Activated T-helper 2 cell treated with anti-CD3 and anti-CD28 coated beads, Interferon-gamma antibody, Interleukin-2, Interleukin-4, amounts not matched to agents 10 μg/mL and 5 μg/mL and 100 μg/mL, durations not matched to agents 14 hours and 24 hours and 36 hours (primary cell): ENCODE results near the gene MPP3. TPM values are rescaled to one million over a fixed set of nuclear protein-coding genes. Genes with fewer than 3 reads are reported as not detected.
"Not testable (repeated sequence)": the region's sequence is repeated elsewhere in the genome, so short reads cannot be mapped to it uniquely, and the experiment has no call there.

Source experiments
- DNase-seq: peaks from one replicate; pipeline ENCODE4 v3.0.0; 2021; ENCODE audit warnings: low spot score
- H3K27ac Mint-ChIP-seq: one replicate; pipeline ENCODE4 v1.8.0; 2021; ENCODE audit warnings: mixed read lengths
- H3K27me3 Mint-ChIP-seq: one replicate; pipeline ENCODE4 v1.8.0; 2021; ENCODE audit warnings: low read depth, mixed read lengths
- H3K36me3 Mint-ChIP-seq: one replicate; pipeline ENCODE4 v1.8.0; 2021; ENCODE audit warnings: low read depth, mixed read lengths
- H3K4me1 Mint-ChIP-seq: one replicate; pipeline ENCODE4 v1.8.0; 2021; ENCODE audit warnings: low read depth, mixed read lengths
- H3K4me3 Mint-ChIP-seq: one replicate; pipeline ENCODE4 v1.8.0; 2021; ENCODE audit warnings: low read depth, mild to moderate bottlenecking, moderate library complexity, mixed read lengths
- H3K9me3 Mint-ChIP-seq: one replicate; pipeline ENCODE4 v1.8.0; 2021; ENCODE audit warnings: mixed read lengths
- intact Hi-C: fragments of 100-400 bp; cut with micrococcal nuclease; formaldehyde crosslinking; loops from one replicate; pipeline ENCODE4 v1.15.1; 2023
- total RNA-seq: library from RNA; stranded (reverse); gene quantifications from 2 replicates; pipeline ENCODE4 v1.2.3, GENCODE V29; 2022

The MPP3 gene
- total RNA-seq, 1 donor from 2014 or later = 0.14 TPM

DNA sequence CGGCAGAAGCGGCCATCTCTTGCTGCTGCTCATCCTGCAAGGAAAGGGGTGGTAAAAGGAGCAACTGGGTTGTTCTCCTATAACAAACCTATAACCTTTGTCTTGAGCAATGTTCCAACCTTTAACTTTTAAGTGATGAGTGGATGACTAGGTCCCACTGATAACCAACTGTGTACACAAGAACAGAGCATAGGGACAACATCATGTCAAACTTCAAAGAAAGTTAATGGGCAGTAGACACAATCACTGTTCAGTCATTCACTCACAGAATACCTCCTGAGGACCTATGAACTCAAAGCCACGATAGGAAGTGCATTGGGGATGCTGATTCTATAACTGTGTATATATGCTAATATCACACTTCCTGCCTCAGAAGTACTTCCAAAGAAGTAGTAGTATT is 31.1 kb downstream of the MPP3 start:
- no peak overlapping the region for H3K4me3 Mint-ChIP-seq
- H3K9me3 Mint-ChIP-seq = no peaks in the 10 kb centered on the region
- DNase-seq = no peak
- no peaks in the 10 kb centered on the region for H3K36me3 Mint-ChIP-seq
- H3K4me1 Mint-ChIP-seq = no peaks in the 10 kb centered on the region
- no peak overlapping the region for H3K27ac Mint-ChIP-seq
- intact Hi-C loops = no loop called here
- H3K27me3 Mint-ChIP-seq = peaks cover 32% of the 10 kb centered on the region

DNA sequence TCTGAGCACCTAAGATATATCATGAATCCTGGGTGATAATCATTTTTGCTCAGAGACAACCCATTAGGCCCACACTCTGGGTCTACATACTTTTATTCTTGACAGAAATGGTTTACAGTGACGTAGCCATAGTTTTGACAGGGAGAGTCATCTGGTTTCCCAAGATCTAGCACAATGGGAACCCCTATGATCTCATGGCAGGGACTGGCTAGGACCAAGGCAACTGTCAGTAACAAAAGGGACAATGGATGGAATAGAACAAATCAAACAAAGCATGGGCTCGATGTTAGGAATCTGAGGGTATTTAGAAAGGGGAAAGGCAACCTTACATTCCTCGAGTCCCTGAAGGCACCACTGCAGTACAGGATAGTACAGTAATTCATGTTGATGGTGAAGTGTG is 32.2 kb downstream of the MPP3 start:
- Mint-ChIP-seq H3K4me1 (no peaks in the 10 kb centered on the region), H3K27ac (no peak overlapping the region), H3K9me3 (no peaks in the 10 kb centered on the region), H3K4me3 (no peak overlapping the region), H3K36me3 (no peaks in the 10 kb centered on the region), H3K27me3 (peaks cover 40% of the 10 kb centered on the region)
- intact Hi-C loops = no loop called here
- DNase-seq = no peak

GRCh38 chr17:43799047-43799446 is 33.9 kb downstream of the MPP3 start:
- Mint-ChIP-seq H3K4me1 (no peaks in the 10 kb centered on the region), H3K27me3 (peaks cover 39% of the 10 kb centered on the region)

DNA sequence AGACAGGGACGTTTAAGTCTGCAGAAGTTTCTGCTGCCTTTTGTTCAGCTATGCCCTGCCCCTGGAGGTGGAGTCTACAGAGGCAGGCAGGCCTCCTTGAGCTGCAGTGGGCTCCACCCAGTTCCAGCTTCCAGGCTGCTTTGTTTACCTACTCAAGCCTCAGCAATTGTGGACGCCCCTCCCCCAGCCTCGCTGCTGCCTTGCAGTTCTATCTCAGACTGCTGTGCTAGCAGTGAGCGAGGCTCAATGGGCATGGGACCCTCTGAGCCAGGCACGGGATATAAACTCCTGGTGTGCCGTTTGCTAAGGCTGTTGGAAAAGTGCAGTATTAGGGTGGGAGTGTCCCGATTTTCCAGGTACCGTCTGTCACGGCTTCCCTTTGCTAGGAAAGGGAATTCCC is 34.9 kb downstream of the MPP3 start:
- H3K4me1 Mint-ChIP-seq, intact Hi-C loops, H3K4me3 Mint-ChIP-seq, DNase-seq, H3K9me3 Mint-ChIP-seq, H3K27ac Mint-ChIP-seq, H3K36me3 Mint-ChIP-seq: not testable (repeated sequence)
- H3K27me3 Mint-ChIP-seq = peaks cover 36% of the 10 kb centered on the region

More at GRCh38 chr17:43799047-43799446, 33.9 kb downstream of the MPP3 start:
- DNase-seq = no peak
- H3K36me3 Mint-ChIP-seq = no peaks in the 10 kb centered on the region
- no peak overlapping the region for H3K27ac Mint-ChIP-seq
- no peak overlapping the region for H3K4me3 Mint-ChIP-seq
- H3K9me3 Mint-ChIP-seq = no peaks in the 10 kb centered on the region
- intact Hi-C loops = no loop called here

DNA sequence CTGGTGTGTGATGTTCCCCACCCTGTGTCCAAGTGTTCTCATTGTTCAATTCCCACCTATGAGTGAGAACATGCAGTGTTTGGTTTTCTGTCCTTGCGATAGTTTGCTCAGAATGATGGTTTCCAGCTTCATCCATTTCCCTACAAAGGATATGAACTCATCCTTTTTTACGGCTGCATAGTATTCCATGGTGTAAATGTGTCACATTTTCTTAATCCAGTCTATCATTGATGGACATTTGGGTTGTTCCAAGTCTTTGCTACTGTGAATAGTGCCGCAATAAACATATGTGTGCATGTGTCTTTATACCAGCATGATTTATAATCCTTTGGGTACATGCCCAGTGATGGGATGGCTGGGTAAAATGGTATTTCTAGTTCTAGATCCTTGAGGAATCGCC is 40.3 kb downstream of the MPP3 start:
- H3K4me3 Mint-ChIP-seq, H3K36me3 Mint-ChIP-seq, H3K9me3 Mint-ChIP-seq, intact Hi-C loops, H3K27ac Mint-ChIP-seq, H3K4me1 Mint-ChIP-seq, DNase-seq: not testable (repeated sequence)
- peaks cover 31% of the 10 kb centered on the region for H3K27me3 Mint-ChIP-seq

DNA sequence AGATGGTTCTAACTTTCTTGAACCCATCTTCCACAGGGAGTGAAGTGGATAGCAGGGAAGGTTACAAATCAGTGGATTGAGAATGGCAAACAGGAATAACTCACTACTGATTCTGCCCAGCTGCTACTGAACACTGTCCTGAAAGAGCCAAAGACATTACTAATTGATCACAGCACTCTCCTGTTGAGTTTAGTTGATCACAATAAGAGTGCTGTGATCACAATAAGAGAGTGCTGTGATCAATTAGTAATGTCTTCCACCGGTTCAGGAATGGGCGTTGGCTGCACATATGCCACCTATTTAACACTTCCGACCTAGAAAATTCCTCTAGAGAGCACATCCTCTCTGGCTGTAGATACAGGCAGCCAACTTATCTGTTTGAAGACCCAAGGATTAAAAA is 41.4 kb downstream of the MPP3 start:
- DNase-seq = no peak
- Mint-ChIP-seq H3K4me1 (no peaks in the 10 kb centered on the region), H3K27me3 (peaks cover 29% of the 10 kb centered on the region), H3K9me3 (no peaks in the 10 kb centered on the region), H3K27ac (no peak overlapping the region), H3K36me3 (no peaks in the 10 kb centered on the region), H3K4me3 (no peak overlapping the region)
- intact Hi-C loops = no loop called here

DNA sequence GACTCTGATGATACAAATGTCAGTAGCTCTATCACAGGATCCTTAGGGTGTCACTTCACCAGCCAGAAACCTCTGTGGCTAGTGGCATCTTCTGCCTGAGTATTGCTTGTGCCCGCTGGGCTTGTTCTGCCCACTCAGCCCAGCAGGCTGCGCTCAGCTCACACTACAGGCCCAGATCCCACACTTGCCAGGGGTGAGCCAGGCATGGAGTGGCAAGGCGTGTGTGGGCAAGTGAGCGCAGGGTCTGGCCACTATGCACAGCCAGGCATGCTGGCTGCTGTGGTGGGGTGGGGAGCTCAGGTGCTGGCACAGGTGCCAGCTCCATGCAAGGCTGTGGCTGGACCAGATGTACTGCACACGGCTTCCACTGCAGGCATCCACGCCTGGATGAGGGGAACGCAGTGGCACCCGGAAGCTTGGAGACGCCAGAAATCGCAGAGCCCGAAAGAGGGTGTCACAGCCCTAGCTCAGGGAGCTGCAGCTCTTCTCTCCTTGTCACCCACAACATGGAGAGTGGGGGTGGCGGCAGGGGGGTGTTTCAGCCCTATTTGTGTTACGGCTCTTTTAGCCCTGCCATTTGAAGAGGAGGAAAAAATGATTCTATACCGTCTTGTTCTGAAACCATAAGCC is 42.5 kb downstream of the MPP3 start:
- intact Hi-C loops = no loop called here
- H3K4me1 Mint-ChIP-seq = no peaks in the 10 kb centered on the region
- H3K4me3 Mint-ChIP-seq = no peak overlapping the region
- no peaks in the 10 kb centered on the region for H3K9me3 Mint-ChIP-seq
- peaks cover 25% of the 10 kb centered on the region for H3K27me3 Mint-ChIP-seq
- H3K27ac Mint-ChIP-seq = no peak overlapping the region
- no peak for DNase-seq
- H3K36me3 Mint-ChIP-seq = no peaks in the 10 kb centered on the region

GRCh38 chr17:43789482-43789881 is 43.5 kb downstream of the MPP3 start:
- Mint-ChIP-seq H3K4me1 (no peaks in the 10 kb centered on the region), H3K36me3 (no peaks in the 10 kb centered on the region), H3K27me3 (peaks cover 20% of the 10 kb centered on the region), H3K9me3 (no peaks in the 10 kb centered on the region), H3K27ac (no peak overlapping the region), H3K4me3 (no peak overlapping the region)
- DNase-seq = no peak
- intact Hi-C loops = no loop called here

DNA sequence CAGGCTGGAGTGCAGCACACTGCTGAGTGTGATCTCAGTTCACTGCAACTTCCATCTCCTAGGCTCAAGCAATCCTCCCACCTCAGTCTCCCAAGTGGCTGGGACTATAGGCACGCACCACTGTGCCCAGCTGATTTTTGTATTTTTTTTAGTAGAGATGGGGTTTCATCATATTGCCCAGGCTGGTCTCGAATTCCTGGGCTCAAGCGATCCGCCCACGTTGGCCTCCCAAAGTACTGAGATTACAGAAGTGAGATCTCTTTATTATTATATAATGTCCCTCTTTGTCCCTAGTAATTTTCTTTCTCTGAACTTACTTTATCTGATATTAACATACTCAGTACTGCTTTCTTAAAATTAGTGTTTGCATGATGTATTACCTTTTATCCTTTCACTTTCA is 44.4 kb downstream of the MPP3 start:
- intact Hi-C loops = no loop called here
- no peak for DNase-seq
- no peaks in the 10 kb centered on the region for H3K9me3 Mint-ChIP-seq
- no peak overlapping the region for H3K27ac Mint-ChIP-seq
- H3K4me3 Mint-ChIP-seq = no peak overlapping the region
- H3K4me1 Mint-ChIP-seq = no peaks in the 10 kb centered on the region
- H3K27me3 Mint-ChIP-seq = peaks cover 23% of the 10 kb centered on the region
- no peaks in the 10 kb centered on the region for H3K36me3 Mint-ChIP-seq

GRCh38 chr17:43787728-43788127 is 45.2 kb downstream of the MPP3 start:
- Mint-ChIP-seq H3K9me3 (no peaks in the 10 kb centered on the region), H3K27ac (no peak overlapping the region), H3K4me1 (no peaks in the 10 kb centered on the region), H3K4me3 (no peak overlapping the region), H3K36me3 (no peaks in the 10 kb centered on the region), H3K27me3 (peaks cover 25% of the 10 kb centered on the region)
- no peak for DNase-seq
- intact Hi-C loops = no loop called here

- H3K36me3 Mint-ChIP-seq = no peaks in the 10 kb centered on the region
- H3K27ac Mint-ChIP-seq = no peak overlapping the region
- H3K4me3 Mint-ChIP-seq = no peak overlapping the region
- H3K9me3 Mint-ChIP-seq = no peaks in the 10 kb centered on the region
- peaks cover 50% of the 10 kb centered on the region for H3K27me3 Mint-ChIP-seq
- DNase-seq = no peak
- H3K4me1 Mint-ChIP-seq = peaks cover under 1% of the 10 kb centered on the region
- intact Hi-C loops = no loop called here
Measured at GRCh38 chr17:43784628-43785101, 48.3 kb downstream of the MPP3 start.

- Mint-ChIP-seq H3K27ac (no peak overlapping the region), H3K4me1 (peaks cover 5% of the 10 kb centered on the region), H3K4me3 (no peak overlapping the region), H3K36me3 (no peaks in the 10 kb centered on the region), H3K27me3 (peaks cover 56% of the 10 kb centered on the region), H3K9me3 (no peaks in the 10 kb centered on the region)
- intact Hi-C loops = no loop called here
- no peak for DNase-seq
Measured at GRCh38 chr17:43784068-43784467, 48.9 kb downstream of the MPP3 start.

- Mint-ChIP-seq H3K27ac (no peak overlapping the region), H3K4me1 (peaks cover 5% of the 10 kb centered on the region), H3K9me3 (no peaks in the 10 kb centered on the region), H3K27me3 (peaks cover 56% of the 10 kb centered on the region), H3K36me3 (no peaks in the 10 kb centered on the region), H3K4me3 (no peak overlapping the region)
- no peak for DNase-seq
- intact Hi-C loops = no loop called here
Measured at GRCh38 chr17:43782913-43783680, 49.8 kb downstream of the MPP3 start.
